H1 (cell line): ENCODE results near the gene INTS1. TPM values are rescaled to one million over a fixed set of nuclear protein-coding genes. Genes with fewer than 3 reads are reported as not detected.
A peak's percentile ranks its signal among the peaks of the same experiment; 100 is the strongest.

Source experiments
- CTCF ChIA-PET: fragments of 300-600 bp; sonication (Branson Sonifier 250); formaldehyde crosslinking; loops from one replicate; lab custom pipeline; 2021; ENCODE audit not compliant: partially characterized antibody; lab: Charles Lee
- POLR2A ChIA-PET: fragments of 300-600 bp; sonication (Branson Sonifier 250); formaldehyde crosslinking; loops from one replicate; lab custom pipeline; 2021; ENCODE audit warnings: inconsistent platforms; ENCODE audit not compliant: partially characterized antibody; lab: Charles Lee
- DNase-seq, 2 experiments: peaks; one replicate each; pipeline versions ENCODE4 v3.0.0 to v3.0.0-alpha.2; 2010 to 2022; ENCODE audit warnings: low spot score in 2 of 2, low read depth in 1 of 2, mixed read lengths in 1 of 2
- FAIRE-seq: peaks from 2 replicates; lab custom pipeline; 2011; peaks lifted over from hg19 to GRCh38; lab: Jason Lieb, UNC
- H2AFZ ChIP-seq: 2 replicates; pipeline ENCODE4 v1.8.1; 2012; ENCODE audit warnings: low read length, inconsistent platforms
- H2AK5ac ChIP-seq: 2 replicates; pipeline ENCODE4 v1.6.1; 2013; ENCODE audit warnings: low read depth, low read length
- H2BK120ac ChIP-seq: replicated peaks from 2 replicates; pipeline ENCODE3; 2013; ENCODE audit warnings: low read depth, low read length, inconsistent platforms
- H2BK12ac ChIP-seq: 2 replicates; pipeline ENCODE4 v1.6.1; 2013; ENCODE audit warnings: low read depth, low read length
- H2BK15ac ChIP-seq: 2 replicates; pipeline ENCODE4 v1.6.1; 2013; ENCODE audit warnings: low read length
- H2BK20ac ChIP-seq: 2 replicates; pipeline ENCODE4 v1.6.1; 2013; ENCODE audit warnings: low read length
- H2BK5ac ChIP-seq: 2 replicates; pipeline ENCODE4 v1.6.1; 2013; ENCODE audit warnings: low read depth, low read length
- H3K14ac ChIP-seq: 2 replicates; pipeline ENCODE4 v1.6.1; 2013; ENCODE audit warnings: inconsistent platforms; ENCODE audit not compliant: insufficient read length
- H3K18ac ChIP-seq: 2 replicates; pipeline ENCODE4 v1.6.1; 2013; ENCODE audit warnings: low read length; ENCODE audit errors: extremely low read depth
- H3K23ac ChIP-seq: 2 replicates; pipeline ENCODE4 v1.6.1; 2013; ENCODE audit warnings: inconsistent platforms; ENCODE audit not compliant: insufficient read length
- H3K23me2 ChIP-seq: 2 replicates; pipeline ENCODE4 v1.6.1; 2013; ENCODE audit warnings: low read depth, low read length
- H3K27ac ChIP-seq: 2 replicates; pipeline ENCODE4 v1.6.1; 2011; ENCODE audit warnings: low read depth, low read length, inconsistent platforms
- H3K27me3 ChIP-seq, 4 experiments: replicated peaks in 1 of 4; 1 replicate in 1 of 4; 2 replicates in 3 of 4; pipeline versions ENCODE4 v1.6.1 to v1.8.1; 2011 to 2013; ENCODE audit warnings: low read length in 3 of 4, mild to moderate bottlenecking in 3 of 4, inconsistent platforms in 2 of 4, mixed read lengths in 2 of 4, moderate library complexity in 1 of 4; ENCODE audit not compliant: control insufficient read depth in 3 of 4, insufficient read depth in 3 of 4; ENCODE audit errors: extremely low read depth in 1 of 4
- H3K36me3 ChIP-seq, 4 experiments: 2 replicates each; pipeline versions ENCODE4 v1.6.1 to v1.8.1; 2011 to 2013; ENCODE audit warnings: mild to moderate bottlenecking in 4 of 4, low read length in 3 of 4, moderate library complexity in 2 of 4, control low read depth in 1 of 4, inconsistent platforms in 1 of 4; ENCODE audit not compliant: insufficient read depth in 4 of 4, control insufficient read depth in 2 of 4
- H3K4ac ChIP-seq: replicated peaks from 2 replicates; pipeline ENCODE3; 2013; ENCODE audit warnings: low read length, low read depth, mixed read lengths, inconsistent platforms; ENCODE audit not compliant: insufficient read length
- H3K4me1 ChIP-seq, 4 experiments: replicated peaks in 1 of 4; 1 replicate in 1 of 4; 2 replicates in 3 of 4; pipeline versions ENCODE4 v1.6.1 to v1.8.1; 2011 to 2013; ENCODE audit warnings: low read length in 3 of 4, inconsistent platforms in 2 of 4, mixed read lengths in 1 of 4; ENCODE audit not compliant: insufficient read depth in 4 of 4, control insufficient read depth in 3 of 4
- H3K4me2 ChIP-seq, 2 experiments: 2 replicates each; pipeline versions ENCODE4 v1.6.1 to v1.8.1; 2011 to 2013; ENCODE audit warnings: low read depth in 2 of 2, low read length in 2 of 2, control low read depth in 1 of 2, inconsistent platforms in 1 of 2, mild to moderate bottlenecking in 1 of 2; ENCODE audit not compliant: insufficient read depth in 1 of 2
- H3K4me3 ChIP-seq, 4 experiments: fragments of 200-600, 300-600 bp in 1 of 4; sonication (generic), shearing (Covaris generic), sonication (Bioruptor Twin) in 1 of 4; 2 replicates each; pipeline versions ENCODE4 v1.5.1 to v1.8.1; 2011 to 2016; ENCODE audit warnings: low read length in 4 of 4, low read depth in 3 of 4, control low read depth in 2 of 4, inconsistent platforms in 2 of 4, mild to moderate bottlenecking in 2 of 4, mixed read lengths in 1 of 4, moderate library complexity in 1 of 4; ENCODE audit not compliant: insufficient read depth in 2 of 4; ENCODE audit errors: extremely low read depth in 1 of 4
- H3K56ac ChIP-seq: replicated peaks from 2 replicates; pipeline ENCODE3; 2013; ENCODE audit warnings: low read depth, mild to moderate bottlenecking, mixed read lengths, low read length, inconsistent platforms; ENCODE audit not compliant: insufficient read length
- H3K79me1 ChIP-seq: 2 replicates; pipeline ENCODE4 v1.6.1; 2013; ENCODE audit warnings: low read depth, low read length, control low read depth
- H3K79me2 ChIP-seq, 2 experiments: 2 replicates each; pipeline versions ENCODE4 v1.6.1 to v1.8.1; 2012 to 2013; ENCODE audit warnings: low read length in 2 of 2, mild to moderate bottlenecking in 2 of 2, inconsistent platforms in 1 of 2; ENCODE audit not compliant: insufficient read depth in 2 of 2, control insufficient read depth in 1 of 2
- H3K9ac ChIP-seq, 4 experiments: replicated peaks in 1 of 4; 1 replicate in 1 of 4; 2 replicates in 3 of 4; pipeline versions ENCODE4 v1.6.1 to v1.8.1; 2011 to 2013; ENCODE audit warnings: low read depth in 3 of 4, low read length in 3 of 4, control low read depth in 2 of 4, mild to moderate bottlenecking in 2 of 4, moderate library complexity in 2 of 4, inconsistent platforms in 1 of 4; ENCODE audit errors: extremely low read depth in 1 of 4
- H3K9me3 ChIP-seq, 2 experiments: 2 replicates each; pipeline versions ENCODE4 v1.6.1 to v1.8.1; 2012 to 2013; ENCODE audit warnings: mild to moderate bottlenecking in 2 of 2, moderate library complexity in 2 of 2, control low read depth in 1 of 2, inconsistent platforms in 1 of 2, low read depth in 1 of 2, low read length in 1 of 2, mixed read lengths in 1 of 2; ENCODE audit not compliant: insufficient read depth in 2 of 2
- H4K20me1 ChIP-seq, 2 experiments: replicated peaks in 1 of 2; 2 replicates each; pipeline versions ENCODE3 to v1.8.1; 2011 to 2013; ENCODE audit warnings: inconsistent platforms in 2 of 2, low read length in 2 of 2, mild to moderate bottlenecking in 1 of 2; ENCODE audit not compliant: insufficient read depth in 2 of 2, control insufficient read depth in 1 of 2
- H4K5ac ChIP-seq: 2 replicates; pipeline ENCODE4 v1.6.1; 2013; ENCODE audit warnings: low read length, low read depth, mixed read lengths, inconsistent platforms; ENCODE audit not compliant: insufficient read length
- H4K8ac ChIP-seq: 2 replicates; pipeline ENCODE4 v1.8.0; 2013; ENCODE audit warnings: mild to moderate bottlenecking, moderate library complexity, low read length, inconsistent platforms; ENCODE audit not compliant: insufficient read depth; ENCODE audit errors: extremely low read depth
- H4K91ac ChIP-seq: replicated peaks from 2 replicates; pipeline ENCODE3; 2013; ENCODE audit warnings: low read length, mixed read lengths, inconsistent platforms; ENCODE audit not compliant: insufficient read length
- CBX5 ChIP-seq: fragments of 300-800, 300-1000 bp; sonication (generic); IDR thresholded peaks from 2 replicates; pipeline ENCODE4 v1.7.1; 2016; ENCODE audit warnings: antibody characterized with exemption, low read length, low read depth
- KDM5A ChIP-seq: fragments of 200-600 bp; IDR thresholded peaks from 2 replicates; pipeline ENCODE4 v1.7.1; 2012; ENCODE audit warnings: mild to moderate bottlenecking, low read length, inconsistent platforms, mixed read lengths
- WGBS, 2 experiments: shearing (Covaris generic) in 1 of 2; methylation state at CpG; one replicate each; pipeline versions ENCODE4 v1.1.6 to v1.1.7; 2013 to 2015; ENCODE audit warnings: low lambda C conversion rate in 2 of 2, mixed read lengths in 2 of 2, inconsistent platforms in 1 of 2, low coverage in 1 of 2, missing lambda C conversion rate in 1 of 2; ENCODE audit not compliant: insufficient replicate concordance in 2 of 2, insufficient coverage in 1 of 2, insufficient read length in 1 of 2; ENCODE audit errors: extremely low coverage in 1 of 2, missing lambda C conversion rate in 1 of 2; 5-methylcytosine and 5-hydroxymethylcytosine counted together
- long read RNA-seq, 2 experiments: library from RNA in 1 of 2; library from capped mRNA in 1 of 2; stranded (forward); transcript quantifications; one replicate each; pipeline ENCODE4 v2.0.0, GENCODE V29; 2021; ENCODE audit warnings: inconsistent platforms in 1 of 2
- polyA minus RNA-seq, 3 experiments: library from RNA; depleted of rRNA, polyadenylated mRNA; stranded (reverse); fragments of >200 nt; gene quantifications; 1 replicate in 2 of 3; 2 replicates in 1 of 3; pipeline ENCODE4 v1.2.3, GENCODE V29; 2011
- polyA plus RNA-seq, 7 experiments: library from polyadenylated mRNA; depleted of rRNA in 3 of 7; stranded (reverse) in 5 of 7; unstranded in 2 of 7; fragments of >200 nt in 5 of 7; fragments of 200-250 nt in 2 of 7; gene quantifications; 1 replicate in 5 of 7; 2 replicates in 1 of 7; 4 replicates in 1 of 7; pipeline versions ENCODE4 v1.2.1 to v1.2.3, GENCODE V29; 2011 to 2013; ENCODE audit warnings: missing spikeins in 2 of 7, mixed read lengths in 2 of 7
- total RNA-seq: library from RNA; stranded (reverse); fragmentation: NEBNext Ultra II Directional; extraction: Animal tissue kit (Norgen Biotek cat#: 25700); gene quantifications from 2 replicates; pipeline ENCODE4 v1.2.1, GENCODE V29; 2021

Gene INTS1
- total RNA-seq (104 and 116 TPM in 2 replicates), polyA plus RNA-seq (2011; rRNA removed) (76.9 and 115 TPM in 2 replicates), polyA minus RNA-seq (2011; rRNA and poly(A)+ RNA removed) (37.2 and 46.1 TPM in 2 replicates)
- polyA plus RNA-seq (2011; cell fraction: cytosol; rRNA removed) = 49.6 TPM
- 250 TPM for polyA plus RNA-seq (2011; cell fraction: nucleus; rRNA removed)
- 41.9 to 92.6 TPM (median 87.4 TPM) in 4 replicates for polyA plus RNA-seq (2012, experiment 1 of 2)
- 126 TPM for polyA plus RNA-seq (2012, experiment 2 of 2)
- polyA plus RNA-seq (2013, experiment 1 of 2) = 56.2 TPM
- 50.8 TPM for polyA plus RNA-seq (2013, experiment 2 of 2)
- polyA minus RNA-seq (2011; cell fraction: cytosol; rRNA and poly(A)+ RNA removed) = 61.9 TPM
- polyA minus RNA-seq (2011; cell fraction: nucleus; rRNA and poly(A)+ RNA removed) = 96.2 TPM
- long read RNA-seq, experiment 1, partial matches to known transcripts = 38 of 49 reads
- long read RNA-seq, experiment 1, other reads (novel, unspliced or antisense) = 11 of 49 reads
- long read RNA-seq, experiment 2 = 0 reads

- peak within 1 kb of the TSS; percentile 88 for H2BK5ac ChIP-seq
- peak within 1 kb of the TSS; percentile 71; the same call in 1 of the 2 replicates for H3K18ac ChIP-seq
- H3K79me2 ChIP-seq = peaks cover 10 to 29% of the 10 kb centered on the region in 2 experiments; a peak in 3 of 4 replicates
- POLR2A ChIA-PET = interaction anchor here (0.8 to 1.9 kb wide), 4 partner anchors 10 to 54 kb away, joined by 3 to 9 read pairs (median 4); no protein-coding TSS in a partner anchor
- H3K14ac ChIP-seq = no peak within 1 kb of the TSS
- peak within 1 kb of the TSS; percentile 55 to 98 (median 86) for H3K4me3 ChIP-seq
- peak within 1 kb of the TSS; percentile 86 for H4K8ac ChIP-seq
- no peak within 1 kb of the TSS for H2AK5ac ChIP-seq
- peak within 1 kb of the TSS; percentile 90 for H4K5ac ChIP-seq
- H3K23me2 ChIP-seq = peaks cover 5% of the 10 kb centered on the region; the same call in 1 of the 2 replicates
- no peaks in the 10 kb centered on the region for H3K27me3 ChIP-seq
- peaks cover 7 to 26% (median 18%) of the 10 kb centered on the region in 4 experiments; a peak in 7 of 8 replicates for H3K36me3 ChIP-seq
- CTCF ChIA-PET = interaction anchor here (0.6 to 2.5 kb wide), 15 partner anchors 9 to 71 kb away, joined by 3 to 14 read pairs (median 4); partner anchors contain the start of gene TMEM184A
- H4K20me1 ChIP-seq = peaks cover 12 to 24% of the 10 kb centered on the region in 2 experiments
- peaks cover 3 to 15% (median 9%) of the 10 kb centered on the region in 4 experiments; a peak in 6 of 7 replicates for H3K4me1 ChIP-seq
- H3K9ac ChIP-seq = peak within 1 kb of the TSS; percentile 47 to 89 (median 68)
- H2AFZ ChIP-seq = no peak within 1 kb of the TSS
- peak within 1 kb of the TSS; percentile 85 for H4K91ac ChIP-seq
- H3K27ac ChIP-seq = peak within 1 kb of the TSS; percentile 66; the same call in 1 of the 2 replicates
- H2BK12ac ChIP-seq = no peak within 1 kb of the TSS
- H3K56ac ChIP-seq = no peak within 1 kb of the TSS
- WGBS, 2 experiments = 2% methylated on average over 76 of the region's 118 CpGs; no CpG with 5 or more reads in 1 of the 2 experiments
- H3K4me2 ChIP-seq = peak within 1 kb of the TSS; percentile 66 to 100
- no peak within 1 kb of the TSS for H3K4ac ChIP-seq
- peaks cover 14% of the 10 kb centered on the region; the same call in 1 of the 2 replicates for H3K79me1 ChIP-seq
- no peak within 1 kb of the TSS for H2BK120ac ChIP-seq
- DNase-seq = peak; percentile 44 to 90
- no peaks in the 10 kb centered on the region for H3K9me3 ChIP-seq
- H2BK15ac ChIP-seq = no peak within 1 kb of the TSS
- no peak within 1 kb of the TSS for H2BK20ac ChIP-seq
- H3K23ac ChIP-seq = no peak within 1 kb of the TSS
- no peak for FAIRE-seq
- TF ChIP-seq KDM5A (0 out of 2 replicates have a peak, but pooled peaks have one; percentile 39), CBX5 (no peak)
These were observed at the start of gene INTS1 for GRCh38 chr7:1503816-1504775. INTS1 (minus strand) TSS chr7:1504389; CDS start chr7:1503960, 429 bp downstream.
